ENCODE data around the gene DOCK2.
A peak's percentile ranks its signal among the peaks of the same experiment; 100 is the strongest.
"Not testable (repeated sequence)": the region's sequence is repeated elsewhere in the genome, so short reads cannot be mapped to it uniquely, and the experiment has no call there.

Gene DOCK2

DNA sequence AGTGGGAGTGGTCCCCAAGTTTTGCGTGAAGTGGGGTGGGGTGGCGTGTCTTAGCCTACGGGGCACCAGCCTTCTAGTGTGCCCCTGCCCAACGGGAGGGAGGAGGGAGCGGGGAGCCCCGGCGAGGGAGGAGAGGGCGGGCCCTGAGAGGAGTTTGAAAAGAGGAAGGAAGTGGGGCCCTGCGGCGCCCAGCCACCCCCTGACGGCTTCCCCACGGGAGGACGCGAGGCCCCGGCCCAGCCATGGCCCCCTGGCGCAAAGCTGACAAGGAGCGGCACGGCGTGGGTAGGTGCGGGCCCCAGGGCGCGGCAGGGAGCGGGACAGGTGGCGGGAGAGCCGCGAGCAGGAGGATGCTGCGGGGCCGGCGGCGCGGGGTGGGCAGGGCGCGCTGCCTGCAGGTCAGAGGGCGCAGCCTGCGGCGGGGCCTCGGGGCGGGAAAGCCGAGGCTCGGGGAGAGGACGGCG lies at the start of gene DOCK2:
Gene DOCK2 (plus strand): TSS at position 191 of the 464 bp plus-strand sequence. CDS start 52 bp downstream, at position 243.
- DNase-seq (peak; percentile 82), ATAC-seq (peak; percentile 86)

DNA sequence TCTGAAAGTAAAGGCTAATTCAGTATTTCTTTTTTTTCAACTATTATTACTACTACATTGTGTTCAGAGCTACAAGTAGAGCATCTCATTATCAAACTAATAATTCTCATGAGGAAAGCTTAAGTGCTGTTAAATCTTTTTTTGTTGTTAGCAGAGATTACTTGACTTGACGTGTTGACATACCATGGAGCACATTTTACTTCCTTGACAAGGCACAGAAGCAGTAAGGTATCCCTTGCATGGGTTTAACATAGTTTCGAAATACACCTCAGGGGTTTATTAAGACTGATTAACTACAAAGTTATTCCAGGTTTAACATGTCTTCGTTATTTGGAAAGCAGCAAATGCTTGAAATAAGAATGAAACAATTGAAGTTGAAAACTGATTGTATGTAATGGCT lies 46.5 kb upstream of the DOCK2 start:
- DNase-seq: no peak
- no peak for ATAC-seq

DNA sequence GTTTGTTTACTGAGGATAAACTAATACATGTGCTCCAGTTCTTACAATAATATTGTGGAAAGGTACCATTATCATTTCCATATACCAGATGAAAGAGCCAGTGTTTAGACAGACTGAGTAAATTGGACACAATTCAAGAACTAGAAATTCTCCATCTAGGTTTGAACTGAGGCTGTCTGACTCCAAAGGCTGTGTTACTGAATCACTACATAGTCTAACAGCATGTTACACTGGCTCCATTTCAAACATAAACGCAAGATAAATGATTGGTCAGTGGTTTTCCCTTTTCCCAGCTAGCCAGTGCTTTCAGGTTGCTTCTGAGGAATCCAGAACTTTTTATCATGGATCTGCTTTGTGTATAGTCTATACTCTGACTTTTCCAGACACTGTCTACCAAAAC lies 45.4 kb upstream of the DOCK2 start:
- DNase-seq (no peak), ATAC-seq (no peak)

DNA sequence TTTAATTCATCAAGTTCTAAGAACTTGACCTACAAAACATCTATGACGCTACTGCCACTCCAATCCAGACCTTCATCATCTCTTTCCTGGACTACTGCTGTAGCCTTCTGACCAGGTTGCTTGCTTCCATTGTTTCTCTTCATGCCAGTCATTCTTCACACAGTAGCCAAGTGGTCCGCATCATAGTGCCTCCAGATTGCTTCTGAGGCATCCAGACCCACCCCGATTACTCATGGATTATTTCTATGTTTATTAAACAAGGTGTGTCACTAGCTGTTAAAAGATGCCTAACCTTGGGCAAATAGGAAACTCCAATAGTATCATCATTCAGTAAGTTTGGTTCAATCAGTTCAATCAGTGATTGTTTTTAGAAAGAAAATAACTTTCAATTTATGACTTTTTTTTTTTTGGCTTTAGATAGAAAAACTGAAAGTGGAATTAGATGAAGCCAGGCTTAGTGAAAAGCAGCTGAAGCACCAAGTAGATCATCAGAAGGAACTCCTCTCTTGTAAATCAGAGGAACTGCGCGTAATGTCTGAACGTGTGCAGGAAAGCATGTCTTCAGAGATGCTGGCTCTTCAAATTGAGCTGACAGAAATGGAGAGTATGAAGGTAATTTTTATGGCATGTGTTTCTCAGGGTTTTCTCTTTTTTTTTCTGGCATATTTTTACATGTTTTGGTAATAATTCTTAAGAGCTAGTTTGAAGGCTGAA lies 44.0 kb upstream of the DOCK2 start:
- no peak for DNase-seq
- no peak for ATAC-seq

DNA sequence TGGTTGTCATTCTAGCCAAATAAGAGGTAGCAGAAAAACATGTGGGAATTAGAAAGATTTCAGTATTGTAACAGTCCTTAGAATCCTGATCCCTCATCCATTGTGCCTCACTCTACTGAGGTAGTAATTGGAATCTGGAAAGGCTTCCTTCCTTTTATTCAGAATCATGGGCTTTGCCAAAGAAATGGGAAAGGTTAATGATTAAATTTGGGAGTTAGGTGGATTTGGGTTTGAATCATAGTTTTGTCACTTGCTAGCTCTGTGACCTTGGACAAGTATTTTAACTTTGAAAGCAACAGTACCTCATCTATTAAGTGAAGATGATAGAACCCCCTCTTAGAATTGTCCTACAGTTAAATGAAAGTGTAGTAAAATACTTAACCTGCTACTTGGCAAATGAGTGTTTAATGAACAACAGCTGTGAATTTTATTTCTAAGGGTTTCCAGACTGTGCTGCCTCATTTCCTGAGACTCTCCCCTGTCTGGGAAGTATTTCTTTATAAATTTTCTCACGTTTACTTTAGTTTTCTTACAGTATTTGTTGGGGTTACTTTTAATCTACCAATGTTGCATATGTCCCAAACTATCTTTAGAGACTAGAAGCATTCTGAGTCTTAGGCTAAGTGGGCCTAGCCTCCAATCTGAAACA lies 41.8 kb upstream of the DOCK2 start:
- DNase-seq: no peak
- ATAC-seq: no peak

- ATAC-seq (no peak), DNase-seq (no peak)
Observed at GRCh38 chr5:169599451-169599850, 37.6 kb upstream of the DOCK2 start.

DNA sequence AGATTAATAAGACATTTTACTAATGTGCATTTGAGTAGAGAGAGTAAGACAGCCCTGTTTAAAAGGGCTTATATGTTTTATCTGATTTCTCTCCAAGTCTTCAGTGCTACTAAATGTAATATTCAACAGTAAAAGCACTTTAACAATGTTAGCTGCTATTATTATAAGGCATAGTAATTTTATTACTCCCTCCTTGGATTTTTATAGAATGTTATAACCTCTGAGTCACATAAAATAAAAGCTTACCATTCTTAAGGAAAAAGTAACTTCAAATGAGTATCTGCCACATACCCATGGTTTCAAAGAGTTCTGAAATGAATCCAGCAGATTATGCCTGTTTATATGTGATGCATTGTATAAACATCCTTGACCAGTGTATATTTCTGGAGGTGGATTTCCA lies 34.5 kb upstream of the DOCK2 start:
- no peak for ATAC-seq
- no peak for DNase-seq

DNA sequence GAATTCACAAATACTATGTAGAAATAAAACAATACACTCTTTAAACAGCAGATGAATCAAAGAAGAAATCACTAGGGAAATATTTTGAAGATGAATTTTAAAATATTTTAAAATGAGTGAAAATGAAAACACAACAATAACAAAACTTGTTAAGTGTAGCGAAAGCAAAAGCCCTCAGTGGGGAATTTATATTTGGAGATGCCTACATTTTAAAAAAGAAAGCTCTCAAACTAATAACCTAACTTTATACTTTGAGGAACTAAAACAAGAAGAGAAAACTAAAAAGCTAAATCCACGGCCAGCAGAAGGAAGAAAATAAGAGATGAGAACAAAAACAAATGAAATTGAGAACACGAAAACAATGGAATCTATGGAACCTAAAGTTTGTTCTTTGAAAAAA lies 30.8 kb upstream of the DOCK2 start:
- DNase-seq (no peak), ATAC-seq (no peak)

- no peak for DNase-seq
- no peak for ATAC-seq
Observed at GRCh38 chr5:169607882-169608281, 29.2 kb upstream of the DOCK2 start.

GRCh38 chr5:169609716-169610115 lies 27.4 kb upstream of the DOCK2 start:
- ATAC-seq: no peak
- no peak for DNase-seq

- DNase-seq (no peak), ATAC-seq (no peak)
Observed at GRCh38 chr5:169610606-169611005, 26.5 kb upstream of the DOCK2 start.

DNA sequence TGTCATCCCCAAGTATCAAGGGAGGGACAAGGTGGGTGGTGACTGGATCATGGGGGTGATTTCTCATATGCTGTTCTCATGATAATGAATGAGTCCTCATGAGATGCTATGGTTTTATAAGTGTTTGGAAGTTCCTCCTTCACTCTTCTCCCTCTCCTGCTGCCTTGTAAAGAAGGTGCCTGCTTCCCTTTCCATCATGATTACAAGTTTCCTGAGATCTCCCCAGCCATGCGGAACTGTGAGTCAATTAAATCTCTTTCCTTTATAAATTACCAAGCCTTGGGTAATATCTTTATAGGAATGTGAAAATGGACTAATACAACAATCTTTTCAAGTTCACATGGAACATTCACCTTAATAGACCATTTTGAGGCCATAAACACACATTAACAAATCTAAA lies 21.5 kb upstream of the DOCK2 start:
- ATAC-seq (no peak), DNase-seq (no peak)

DNA sequence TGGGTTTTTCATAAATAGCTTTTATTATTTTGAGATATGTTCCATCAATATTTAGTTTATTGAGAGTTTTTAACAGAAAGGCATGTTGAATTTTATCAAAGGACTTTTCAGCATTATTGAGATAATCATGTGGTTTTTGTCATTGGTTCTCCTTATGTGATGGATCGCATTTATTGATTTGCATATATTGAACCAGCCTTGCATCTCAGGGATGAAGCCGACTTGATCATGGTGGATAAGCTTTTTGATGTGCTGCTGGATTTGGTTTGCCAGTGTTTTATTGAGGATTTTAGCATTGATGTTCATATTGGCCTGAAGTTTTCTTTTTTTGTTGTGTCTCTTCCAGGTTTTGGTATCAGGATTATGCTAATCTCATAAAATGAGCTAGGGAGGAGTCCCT lies 12.8 kb upstream of the DOCK2 start:
- ATAC-seq, DNase-seq: not testable (repeated sequence)

DNA sequence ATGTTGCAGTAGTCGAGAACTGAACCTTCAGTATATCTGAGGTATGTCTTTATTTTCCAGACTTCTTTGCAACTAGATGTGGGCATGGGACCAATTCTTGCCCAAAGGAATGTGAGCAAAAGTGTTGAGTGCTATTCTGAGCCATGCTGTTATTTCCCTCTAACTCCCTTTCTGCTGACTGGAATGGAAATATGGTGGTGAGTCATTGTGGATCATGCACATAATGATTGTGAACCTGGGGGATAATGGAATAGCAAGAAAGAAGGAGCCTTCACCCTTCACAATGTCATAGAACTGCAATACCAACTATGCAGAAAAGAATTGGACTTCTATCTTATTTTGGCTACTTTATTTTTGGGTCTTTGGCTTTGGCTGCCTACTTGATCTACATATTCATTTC lies 10.3 kb upstream of the DOCK2 start:
- no peak for ATAC-seq
- DNase-seq: no peak

GRCh38 chr5:169627551-169627950 lies 9.5 kb upstream of the DOCK2 start:
- no peak for ATAC-seq
- DNase-seq: no peak

DNA sequence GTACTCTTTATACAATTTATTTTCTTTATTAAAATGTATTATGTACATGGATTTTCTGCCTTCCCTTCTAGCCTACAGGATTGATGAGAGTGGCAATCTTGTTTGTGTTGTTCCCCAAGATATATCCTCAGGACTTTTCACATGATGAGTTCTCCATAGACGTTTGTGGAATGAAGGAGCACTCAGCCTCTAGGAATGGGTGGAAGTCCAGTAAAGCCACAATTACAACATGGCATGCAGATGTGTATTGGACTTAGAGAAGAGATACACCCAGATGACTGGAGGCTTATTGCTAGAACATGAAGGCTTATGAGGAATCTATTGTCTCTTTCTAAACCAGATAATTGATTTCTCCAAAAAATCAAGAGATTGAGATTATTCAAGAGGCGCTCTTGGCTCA lies 8.2 kb upstream of the DOCK2 start:
- DNase-seq (no peak), ATAC-seq (no peak)

DNA sequence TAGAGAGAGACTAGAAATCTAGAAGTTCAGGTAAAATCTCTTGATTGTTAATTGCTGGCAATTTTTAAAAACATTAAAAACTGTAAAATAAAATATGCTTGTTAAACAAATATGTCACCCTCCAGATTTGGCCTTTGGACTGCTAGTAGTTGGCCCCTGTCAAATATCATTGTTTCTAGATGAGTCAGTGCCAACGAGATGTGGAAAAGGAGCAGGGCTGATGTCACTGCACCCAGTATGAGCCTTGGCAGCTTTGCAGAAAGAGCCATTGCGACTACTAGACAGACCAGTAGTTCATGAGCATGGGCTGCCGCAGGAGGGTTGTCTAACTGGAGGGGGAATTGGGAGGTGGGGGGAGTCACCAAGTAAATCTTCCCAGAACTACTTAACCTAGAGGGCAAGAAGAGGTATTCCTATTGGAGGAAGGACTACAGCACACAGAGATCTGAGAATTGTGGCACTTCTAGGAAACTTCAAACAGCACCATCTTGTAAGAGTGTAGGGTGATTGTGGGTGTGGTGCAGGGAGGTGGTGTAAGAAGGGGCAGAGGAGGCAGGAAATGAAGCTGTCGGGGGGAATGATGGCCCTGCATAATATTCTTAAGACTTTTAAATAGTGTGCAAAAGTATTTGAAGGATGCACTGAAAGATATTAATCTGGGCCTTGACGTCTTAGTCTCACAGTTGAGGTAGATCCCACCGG lies 7.1 kb upstream of the DOCK2 start:
- DNase-seq (no peak), ATAC-seq (peak; percentile 73)

DNA sequence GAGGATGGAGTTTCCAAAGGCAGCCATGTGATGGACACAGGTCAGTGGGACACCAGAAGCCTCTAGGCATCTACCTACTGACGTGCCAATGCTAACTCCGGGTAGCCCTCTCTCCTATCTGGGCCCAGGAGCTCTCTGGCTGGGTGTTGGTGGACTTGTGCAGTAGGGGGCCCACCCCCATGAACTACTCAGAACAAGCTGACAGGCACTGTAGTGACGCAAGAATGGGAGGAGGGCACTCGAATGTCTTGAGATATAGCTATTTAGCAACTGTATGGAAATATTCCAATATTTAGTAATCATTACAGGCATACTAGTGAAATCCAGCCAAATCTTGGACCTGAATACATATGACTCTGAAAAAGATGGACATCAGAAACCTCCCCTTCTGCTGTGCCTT lies 5.7 kb upstream of the DOCK2 start:
- DNase-seq: no peak

DNA sequence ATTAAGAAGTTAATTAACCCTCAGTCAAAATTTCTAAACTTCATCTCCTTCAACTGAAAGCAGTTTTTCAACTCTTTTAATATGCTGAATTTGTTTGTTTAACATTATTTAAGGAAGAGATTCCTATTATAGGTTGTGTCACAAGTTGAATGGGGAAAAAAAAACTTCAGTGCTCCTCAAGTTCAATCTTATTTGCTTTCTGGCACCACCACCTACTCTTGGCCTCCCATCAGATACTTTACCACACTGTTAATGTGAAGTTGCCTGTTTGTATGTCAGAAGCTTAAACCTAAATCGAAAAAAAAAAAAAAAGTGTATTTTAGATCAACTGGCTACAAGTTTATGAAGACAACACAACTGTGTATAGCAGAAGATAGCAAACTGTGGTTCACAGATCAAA lies 4.1 kb upstream of the DOCK2 start:
- ATAC-seq (no peak), DNase-seq (no peak)

More for the DNA sequence above, 5.7 kb upstream of the DOCK2 start:
- no peak for ATAC-seq

DNA sequence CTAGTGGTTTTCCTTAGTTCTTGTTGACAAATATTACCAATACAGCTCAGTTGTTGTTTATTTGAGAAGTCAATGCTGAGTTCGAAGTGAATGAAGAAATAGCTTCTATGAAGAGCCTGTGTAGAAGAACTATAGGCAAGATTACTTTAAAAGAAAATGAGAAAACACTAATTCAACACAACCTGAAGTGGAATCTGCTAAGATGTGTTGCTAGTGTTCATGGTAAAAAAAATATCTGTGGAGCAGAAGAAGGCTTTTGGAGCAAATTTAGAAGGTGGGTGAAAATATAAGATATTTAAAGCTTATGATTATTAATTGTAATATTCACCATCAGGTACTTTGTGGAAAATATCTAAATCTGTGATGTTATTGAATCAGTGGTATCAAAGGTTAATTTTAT lies 2.5 kb upstream of the DOCK2 start:
- no peak for DNase-seq

DNA sequence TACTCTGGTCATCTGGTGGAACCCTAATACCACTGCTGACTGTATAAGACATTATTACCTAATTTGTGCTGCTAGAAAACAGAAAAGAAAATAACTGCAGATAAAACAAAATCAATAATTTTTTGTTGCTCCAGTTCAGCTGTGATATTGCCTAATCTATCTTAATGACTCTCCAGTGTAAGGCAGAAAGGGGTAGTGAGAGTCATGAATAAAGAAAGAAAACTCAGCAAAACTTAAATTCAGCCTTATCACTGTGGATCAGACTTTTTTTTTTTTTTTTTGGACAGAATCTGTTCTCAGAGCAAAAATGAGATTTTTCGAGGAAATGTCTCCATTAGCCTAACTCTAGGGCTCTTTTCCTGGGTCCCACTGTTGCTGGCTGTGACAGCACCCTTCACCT lies 1.1 kb upstream of the DOCK2 start:
- DNase-seq: no peak
- no peak for ATAC-seq

More for the DNA sequence above, 2.5 kb upstream of the DOCK2 start:
- no peak for ATAC-seq

DNA sequence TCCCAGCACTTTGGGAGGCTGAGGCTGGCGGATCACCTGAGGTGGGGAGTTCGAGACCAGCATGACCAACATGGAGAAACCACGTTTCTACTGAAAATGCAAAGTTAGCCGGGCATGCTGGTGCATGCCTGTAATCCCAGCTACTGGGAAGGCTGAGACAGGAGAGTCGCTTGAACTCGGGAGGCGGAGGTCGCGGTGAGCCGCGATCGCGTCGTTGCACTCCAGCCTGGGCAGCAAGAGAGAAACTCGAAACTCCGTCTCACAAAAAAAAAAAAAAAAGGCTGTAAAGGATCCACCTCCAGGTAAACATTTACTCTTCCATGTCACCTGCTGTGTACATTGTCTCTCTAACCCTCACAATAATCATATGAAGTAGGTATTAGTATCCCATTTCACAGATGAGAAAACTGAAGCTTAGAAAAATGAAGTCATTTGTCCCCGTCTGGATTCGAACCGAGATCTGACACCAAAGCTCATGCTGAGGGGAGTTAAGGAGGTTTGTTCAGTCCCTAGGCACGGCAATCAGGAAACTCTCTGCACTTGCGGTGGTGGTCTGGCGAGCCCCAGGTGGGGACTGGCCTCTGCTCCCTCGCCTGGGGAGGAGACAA lies 494 bp upstream of the DOCK2 start:
- no peak for DNase-seq
- ATAC-seq: no peak

Measured in stimulated activated naive CD8-positive, alpha-beta T cell treated with anti-CD3 and anti-CD28 coated beads, Interleukin-15, Interleukin-2, amounts not matched to agents 100 U/mL and 50 U/mL, for 24 hours (primary cell).